ENCODE results near the gene HDAC11. TPM values are rescaled to one million over a fixed set of nuclear protein-coding genes. Genes with fewer than 3 reads are reported as not detected.
A peak's percentile ranks its signal among the peaks of the same experiment; 100 is the strongest.

Gene HDAC11
- total and polyA plus RNA-seq, 9 of the 15 experiments (the other 6 are each of a cell fraction or from before 2014, with no cell fraction given) = 0.60 to 6.0 (median 4.5) TPM

GRCh38 chr3:13530241-13531009, 50.3 kb downstream of the HDAC11 start:
- no TSS peak for BruUV-seq (replicated peaks)
- DNase-seq (ENCODE audit: extremely low read depth in 1 of 4, low spot score in 3 of 4) (no peak), FAIRE-seq (no peak), ATAC-seq (no peak)
- H3K4me2 ChIP-seq (ENCODE audit: insufficient read depth, low read length) = no peak overlapping the region
- in situ Hi-C loops (cut with MboI) = no loop called here
- H3K79me2 ChIP-seq (ENCODE audit: control insufficient read depth, insufficient read depth, low read length) = no peaks in the 10 kb centered on the region
- peaks cover 16% of the 10 kb centered on the region; the same call in 1 of the 2 replicates for H4K20me1 ChIP-seq (replicated peaks; ENCODE audit: control insufficient read depth, insufficient read depth, low read length)
- TF ChIP-seq RBM15 (IDR thresholded peaks at IDR 0.05; ENCODE audit: insufficient read depth, low read length) (no peak), ZNF146 (CRISPR knock-in tag; IDR thresholded peaks at IDR 0.05; ENCODE audit: unreplicated experiment) (peak; percentile 12), POLR2AphosphoS2 (IDR thresholded peaks at IDR 0.05; ENCODE audit: low read length) (no peak), KLF13 (tag; IDR thresholded peaks at IDR 0.05; ENCODE audit: borderline replicate concordance, low read depth) (no peak), MIER1 (IDR thresholded peaks at IDR 0.05; ENCODE audit: low read depth) (no peak)
- 3% methylated on average over 12 of the region's 12 CpGs for WGBS (ENCODE audit: insufficient coverage, low coverage, missing lambda C conversion rate)
- H3K4me3 ChIP-seq = no peak overlapping the region
- H3K27me3 ChIP-seq (ENCODE audit: control insufficient read depth in 2 of 2, insufficient read depth in 2 of 2, low read length in 2 of 2) = peaks cover 72 to 96% of the 10 kb centered on the region in 2 experiments
- no peaks in the 10 kb centered on the region for H3K36me3 ChIP-seq (ENCODE audit: control insufficient read depth, insufficient read depth, low read length)
- no peak overlapping the region for H3K27ac ChIP-seq (ENCODE audit: extremely low read depth, low read depth, low read length)
- intact Hi-C loops (cut with micrococcal nuclease) = no loop called here
- no peaks in the 10 kb centered on the region for H3K9me1 ChIP-seq (ENCODE audit: control insufficient read depth, insufficient read depth, low read length)
- no peaks in the 10 kb centered on the region for H3K9me3 ChIP-seq (replicated peaks; ENCODE audit: control insufficient read depth, insufficient read depth, low read depth, low read length)
- POLR2A ChIA-PET = interaction anchor here (0.7 to 1.1 kb wide), 3 partner anchors 15 to 822 kb away, joined by 3 to 4 read pairs (median 3); no protein-coding TSS in a partner anchor
- CTCF ChIA-PET (ENCODE audit: low intra/inter-chr PET ratio) = no interaction called here
- H3K9ac ChIP-seq (ENCODE audit: insufficient read depth in 1 of 2, low read depth in 2 of 2, low read length in 2 of 2) = no peak overlapping the region; a peak in 1 of 4 replicates
- no peak overlapping the region for H2AFZ ChIP-seq (ENCODE audit: low read depth, low read length)
- 0 out of 5 replicates have a peak, but pooled peaks cover 0 to 3% of the 10 kb centered on the region in 2 experiments for H3K4me1 ChIP-seq (replicated peaks in 1 of 2; ENCODE audit: control insufficient read depth in 2 of 2, insufficient read depth in 2 of 2, low read length in 2 of 2)

Measured in K562 (cell line).